ENCODE data around the gene BRMS1L.

- TF ChIP-seq CTCF (IDR thresholded peaks at IDR 0.05 in 2 of 3, conservative IDR thresholded peaks at IDR 0.05 in 1 of 3; ENCODE audit: insufficient read depth in 2 of 3, low read depth in 1 of 3, low read length in 3 of 3) (no peak), ZBTB43 (CRISPR knock-in tag; IDR thresholded peaks at IDR 0.05) (no peak), IRF2 (CRISPR knock-in tag; IDR thresholded peaks at IDR 0.05) (no peak), RAD21 (CRISPR knock-in tag; conservative IDR thresholded peaks at IDR 0.05 in 1 of 2, IDR thresholded peaks at IDR 0.05 in 1 of 2) (no peak)
Observed at GRCh38 chr14:35875296-35875695, 49.2 kb downstream of the BRMS1L start.

Data from K562 (cell line).